HepG2 (cell line): ENCODE data around the gene ST6GALNAC2. TPM values are rescaled to one million over a fixed set of nuclear protein-coding genes. Genes with fewer than 3 reads are reported as not detected.

ENCODE experiments used
- DR1 ChIP-seq: sonication (generic); formaldehyde crosslinking; IDR thresholded peaks from 2 replicates; pipeline ENCODE4 v1.8.0; 2021; ENCODE audit warnings: mild to moderate bottlenecking, missing genetic modification reagents, inconsistent platforms
- E2F2 ChIP-seq: sonication (generic); formaldehyde crosslinking; IDR thresholded peaks from 2 replicates; pipeline ENCODE4 v1.4.0; 2020; ENCODE audit warnings: missing genetic modification reagents, borderline replicate concordance
- GLI4 ChIP-seq: sonication (generic); formaldehyde crosslinking; IDR thresholded peaks from 2 replicates; pipeline ENCODE4 v1.5.1; 2020; ENCODE audit warnings: missing genetic modification reagents, mild to moderate bottlenecking, moderate library complexity, borderline replicate concordance
- HNRNPK ChIP-seq: fragments of 200-400 bp; formaldehyde crosslinking; IDR thresholded peaks from 2 replicates; pipeline ENCODE4 v1.6.1; 2018; ENCODE audit warnings: low read length, low read depth, moderate library complexity, mild to moderate bottlenecking; ENCODE audit not compliant: poor library complexity, severe bottlenecking
- KLF11 ChIP-seq: IDR thresholded peaks from 2 replicates; pipeline ENCODE4 v1.6.1; 2016; ENCODE audit warnings: missing compliant biosample characterization
- MAFK ChIP-seq, 2 experiments: IDR thresholded peaks in 1 of 2; conservative IDR thresholded peaks in 1 of 2; 2 replicates each; pipeline ENCODE4 v1.6.1; 2011; ENCODE audit warnings: improper control_type of control experiment in 2 of 2, low read length in 2 of 2
- PCBP2 ChIP-seq: fragments of 200-400 bp; formaldehyde crosslinking; optimal IDR thresholded peaks from 2 replicates; pipeline ENCODE3; 2018; ENCODE audit warnings: low read length, low read depth; ENCODE audit not compliant: poor library complexity, severe bottlenecking
- TMF1 ChIP-seq: sonication (generic); formaldehyde crosslinking; IDR thresholded peaks from 2 replicates; pipeline ENCODE4 v1.8.1; 2022; ENCODE audit warnings: low read depth, missing genetic modification reagents
- ZBTB38 ChIP-seq: sonication (generic); formaldehyde crosslinking; IDR thresholded peaks from 2 replicates; pipeline ENCODE4 v1.5.1; 2020; ENCODE audit warnings: mild to moderate bottlenecking, missing genetic modification reagents
- ZNF20 ChIP-seq: sonication (generic); formaldehyde crosslinking; IDR thresholded peaks from 2 replicates; pipeline ENCODE4 v1.4.0; 2020; ENCODE audit warnings: mild to moderate bottlenecking, moderate library complexity, missing genetic modification reagents
- ZNF253 ChIP-seq: sonication (generic); formaldehyde crosslinking; IDR thresholded peaks from 2 replicates; pipeline ENCODE4 v1.8.0; 2022; ENCODE audit warnings: mild to moderate bottlenecking, missing genetic modification reagents, borderline replicate concordance
- ZNF552 ChIP-seq: sonication (generic); formaldehyde crosslinking; IDR thresholded peaks from 2 replicates; pipeline ENCODE4 v1.9.0; 2022; ENCODE audit warnings: missing genetic modification reagents, mild to moderate bottlenecking, borderline replicate concordance
- ZNF557 ChIP-seq: sonication (generic); formaldehyde crosslinking; IDR thresholded peaks from 2 replicates; pipeline ENCODE4 v1.4.0; 2020; ENCODE audit warnings: missing genetic modification reagents
- ZNF558 ChIP-seq: sonication (generic); formaldehyde crosslinking; IDR thresholded peaks from 2 replicates; pipeline ENCODE4 v1.9.0; 2022; ENCODE audit warnings: mild to moderate bottlenecking, missing genetic modification reagents, borderline replicate concordance
- ZNF577 ChIP-seq: sonication (generic); formaldehyde crosslinking; IDR thresholded peaks from 2 replicates; pipeline ENCODE4 v1.4.0; 2020; ENCODE audit warnings: mild to moderate bottlenecking, low read depth, missing genetic modification reagents, borderline replicate concordance
- ZNF597 ChIP-seq: sonication (generic); formaldehyde crosslinking; IDR thresholded peaks from 2 replicates; pipeline ENCODE4 v1.5.0; 2020; ENCODE audit warnings: missing genetic modification reagents
- ZNF652 ChIP-seq: IDR thresholded peaks from 2 replicates; pipeline ENCODE4 v1.6.1; 2016; ENCODE audit warnings: low read depth, borderline replicate concordance
- ZNF782 ChIP-seq: sonication (generic); formaldehyde crosslinking; IDR thresholded peaks from 2 replicates; pipeline ENCODE4 v1.4.0; 2020; ENCODE audit warnings: missing genetic modification reagents, mild to moderate bottlenecking, borderline replicate concordance
- polyA plus RNA-seq, 8 experiments: library from polyadenylated mRNA; depleted of rRNA in 3 of 8; stranded (reverse) in 7 of 8; unstranded in 1 of 8; fragments of >200 nt; fragmentation: Illumina TruSeq in 4 of 8; extraction: Trizol in 4 of 8; gene quantifications; 2 replicates each; pipeline versions ENCODE4 v1.2.1 to v1.2.3, GENCODE V29; 2011 to 2016; ENCODE audit warnings: low read depth in 4 of 8, missing spikeins in 1 of 8, mixed read lengths in 1 of 8; ENCODE audit not compliant: insufficient read depth in 1 of 8
- total RNA-seq, 5 experiments: library from RNA; depleted of rRNA; stranded (reverse); fragments of >200 nt; fragmentation: Illumina TruSeq; extraction: Trizol; gene quantifications; 2 replicates each; pipeline ENCODE4 v1.2.3, GENCODE V29; 2016; ENCODE audit warnings: low read depth in 1 of 5
- TF ChIP-seq, protein P1 (sequence below): sonication (generic); formaldehyde crosslinking; IDR thresholded peaks from 2 replicates; pipeline ENCODE4 v1.5.1; 2020; ENCODE audit warnings: missing genetic modification reagents, mild to moderate bottlenecking, borderline replicate concordance
- TF ChIP-seq, protein P2 (sequence below): sonication (generic); formaldehyde crosslinking; IDR thresholded peaks from 2 replicates; pipeline ENCODE4 v1.5.1; 2020; ENCODE audit warnings: missing genetic modification reagents, mild to moderate bottlenecking, borderline replicate concordance
- TF ChIP-seq, protein P3 (sequence below): sonication (generic); formaldehyde crosslinking; conservative IDR thresholded peaks from 2 replicates; pipeline ENCODE4 v1.4.0; 2020; ENCODE audit warnings: missing genetic modification reagents

ST6GALNAC2 gene
- total and polyA plus RNA-seq, 2 of the 13 experiments (the other 11 are each of a cell fraction or from before 2014, with no cell fraction given), result 0.12 to 0.49 TPM

GRCh38 chr17:76524598-76525512, 60.8 kb downstream of the ST6GALNAC2 start (continued):
- TF ChIP-seq KLF11 (no peak), GLI4 (CRISPR knock-in tag) (peak; percentile 28; the same call in 1 of the 2 replicates), ZNF20 (CRISPR knock-in tag) (no peak), PCBP2 (no peak), ZNF558 (no peak), MAFK (conservative IDR thresholded peaks at IDR 0.05 in 1 of 2, IDR thresholded peaks at IDR 0.05 in 1 of 2; ENCODE audit: low read length in 2 of 2) (no peak), ZNF577 (CRISPR knock-in tag) (no peak), ZBTB38 (no peak; the same call in 1 of the 2 replicates), ZNF652 (CRISPR knock-in tag) (no peak; the same call in 1 of the 2 replicates), ZNF782 (peak; percentile 22; the same call in 1 of the 2 replicates), E2F2 (no peak), ZNF557 (CRISPR knock-in tag) (no peak), DR1 (CRISPR knock-in tag) (no peak), TMF1 (no peak), ZNF552 (CRISPR knock-in tag) (peak; percentile 91; the same call in 1 of the 2 replicates), ZNF597 (CRISPR knock-in tag) (no peak), ZNF253 (CRISPR knock-in tag) (no peak), HNRNPK (no peak)
- TF ChIP-seq, protein P1, sequence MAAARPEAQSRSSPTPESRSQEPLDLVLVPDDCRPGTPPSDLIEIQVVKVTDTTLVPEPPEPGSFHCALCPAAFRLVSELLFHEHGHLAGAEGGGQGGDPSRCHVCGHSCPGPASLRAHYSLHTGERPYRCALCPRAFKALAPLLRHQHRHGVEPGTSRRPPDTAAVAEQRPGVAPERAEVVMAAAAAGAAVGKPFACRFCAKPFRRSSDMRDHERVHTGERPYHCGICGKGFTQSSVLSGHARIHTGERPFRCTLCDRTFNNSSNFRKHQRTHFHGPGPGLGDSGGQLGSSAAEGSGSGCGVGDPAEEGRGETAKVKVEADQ (CRISPR knock-in tag), result 0 out of 2 replicates have a peak, but pooled peaks have one; percentile 30
- TF ChIP-seq, protein P2, sequence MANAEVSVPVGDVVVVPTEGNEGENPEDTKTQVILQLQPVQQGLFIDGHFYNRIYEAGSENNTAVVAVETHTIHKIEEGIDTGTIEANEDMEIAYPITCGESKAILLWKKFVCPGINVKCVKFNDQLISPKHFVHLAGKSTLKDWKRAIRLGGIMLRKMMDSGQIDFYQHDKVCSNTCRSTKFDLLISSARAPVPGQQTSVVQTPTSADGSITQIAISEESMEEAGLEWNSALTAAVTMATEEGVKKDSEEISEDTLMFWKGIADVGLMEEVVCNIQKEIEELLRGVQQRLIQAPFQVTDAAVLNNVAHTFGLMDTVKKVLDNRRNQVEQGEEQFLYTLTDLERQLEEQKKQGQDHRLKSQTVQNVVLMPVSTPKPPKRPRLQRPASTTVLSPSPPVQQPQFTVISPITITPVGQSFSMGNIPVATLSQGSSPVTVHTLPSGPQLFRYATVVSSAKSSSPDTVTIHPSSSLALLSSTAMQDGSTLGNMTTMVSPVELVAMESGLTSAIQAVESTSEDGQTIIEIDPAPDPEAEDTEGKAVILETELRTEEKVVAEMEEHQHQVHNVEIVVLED, result no peak
- TF ChIP-seq, protein P3, sequence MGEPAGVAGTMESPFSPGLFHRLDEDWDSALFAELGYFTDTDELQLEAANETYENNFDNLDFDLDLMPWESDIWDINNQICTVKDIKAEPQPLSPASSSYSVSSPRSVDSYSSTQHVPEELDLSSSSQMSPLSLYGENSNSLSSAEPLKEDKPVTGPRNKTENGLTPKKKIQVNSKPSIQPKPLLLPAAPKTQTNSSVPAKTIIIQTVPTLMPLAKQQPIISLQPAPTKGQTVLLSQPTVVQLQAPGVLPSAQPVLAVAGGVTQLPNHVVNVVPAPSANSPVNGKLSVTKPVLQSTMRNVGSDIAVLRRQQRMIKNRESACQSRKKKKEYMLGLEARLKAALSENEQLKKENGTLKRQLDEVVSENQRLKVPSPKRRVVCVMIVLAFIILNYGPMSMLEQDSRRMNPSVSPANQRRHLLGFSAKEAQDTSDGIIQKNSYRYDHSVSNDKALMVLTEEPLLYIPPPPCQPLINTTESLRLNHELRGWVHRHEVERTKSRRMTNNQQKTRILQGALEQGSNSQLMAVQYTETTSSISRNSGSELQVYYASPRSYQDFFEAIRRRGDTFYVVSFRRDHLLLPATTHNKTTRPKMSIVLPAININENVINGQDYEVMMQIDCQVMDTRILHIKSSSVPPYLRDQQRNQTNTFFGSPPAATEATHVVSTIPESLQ (CRISPR knock-in tag), result no peak
